H1 (cell line): Measurements from ENCODE around the gene FAM200B. TPM values are rescaled to one million over a fixed set of nuclear protein-coding genes. Genes with fewer than 3 reads are reported as not detected.

Experiments
- CTCF ChIA-PET: fragments of 300-600 bp; sonication (Branson Sonifier 250); formaldehyde crosslinking; loops from one replicate; lab custom pipeline; 2021; ENCODE audit not compliant: partially characterized antibody; lab: Charles Lee
- POLR2A ChIA-PET: fragments of 300-600 bp; sonication (Branson Sonifier 250); formaldehyde crosslinking; loops from one replicate; lab custom pipeline; 2021; ENCODE audit warnings: inconsistent platforms; ENCODE audit not compliant: partially characterized antibody; lab: Charles Lee
- DNase-seq, 2 experiments: peaks; one replicate each; pipeline versions ENCODE4 v3.0.0 to v3.0.0-alpha.2; 2010 to 2022; ENCODE audit warnings: low spot score in 2 of 2, low read depth in 1 of 2, mixed read lengths in 1 of 2
- FAIRE-seq: peaks from 2 replicates; lab custom pipeline; 2011; peaks lifted over from hg19 to GRCh38; lab: Jason Lieb, UNC
- H2AFZ ChIP-seq: 2 replicates; pipeline ENCODE4 v1.8.1; 2012; ENCODE audit warnings: low read length, inconsistent platforms
- H2AK5ac ChIP-seq: 2 replicates; pipeline ENCODE4 v1.6.1; 2013; ENCODE audit warnings: low read depth, low read length
- H2BK120ac ChIP-seq: replicated peaks from 2 replicates; pipeline ENCODE3; 2013; ENCODE audit warnings: low read depth, low read length, inconsistent platforms
- H2BK12ac ChIP-seq: 2 replicates; pipeline ENCODE4 v1.6.1; 2013; ENCODE audit warnings: low read depth, low read length
- H2BK15ac ChIP-seq: 2 replicates; pipeline ENCODE4 v1.6.1; 2013; ENCODE audit warnings: low read length
- H2BK20ac ChIP-seq: 2 replicates; pipeline ENCODE4 v1.6.1; 2013; ENCODE audit warnings: low read length
- H2BK5ac ChIP-seq: 2 replicates; pipeline ENCODE4 v1.6.1; 2013; ENCODE audit warnings: low read depth, low read length
- H3K14ac ChIP-seq: 2 replicates; pipeline ENCODE4 v1.6.1; 2013; ENCODE audit warnings: inconsistent platforms; ENCODE audit not compliant: insufficient read length
- H3K18ac ChIP-seq: 2 replicates; pipeline ENCODE4 v1.6.1; 2013; ENCODE audit warnings: low read length; ENCODE audit errors: extremely low read depth
- H3K23ac ChIP-seq: 2 replicates; pipeline ENCODE4 v1.6.1; 2013; ENCODE audit warnings: inconsistent platforms; ENCODE audit not compliant: insufficient read length
- H3K23me2 ChIP-seq: 2 replicates; pipeline ENCODE4 v1.6.1; 2013; ENCODE audit warnings: low read depth, low read length
- H3K27ac ChIP-seq: 2 replicates; pipeline ENCODE4 v1.6.1; 2011; ENCODE audit warnings: low read depth, low read length, inconsistent platforms
- H3K27me3 ChIP-seq, 4 experiments: replicated peaks in 1 of 4; 1 replicate in 1 of 4; 2 replicates in 3 of 4; pipeline versions ENCODE4 v1.6.1 to v1.8.1; 2011 to 2013; ENCODE audit warnings: low read length in 3 of 4, mild to moderate bottlenecking in 3 of 4, inconsistent platforms in 2 of 4, mixed read lengths in 2 of 4, moderate library complexity in 1 of 4; ENCODE audit not compliant: control insufficient read depth in 3 of 4, insufficient read depth in 3 of 4; ENCODE audit errors: extremely low read depth in 1 of 4
- H3K36me3 ChIP-seq, 4 experiments: 2 replicates each; pipeline versions ENCODE4 v1.6.1 to v1.8.1; 2011 to 2013; ENCODE audit warnings: mild to moderate bottlenecking in 4 of 4, low read length in 3 of 4, moderate library complexity in 2 of 4, control low read depth in 1 of 4, inconsistent platforms in 1 of 4; ENCODE audit not compliant: insufficient read depth in 4 of 4, control insufficient read depth in 2 of 4
- H3K4ac ChIP-seq: replicated peaks from 2 replicates; pipeline ENCODE3; 2013; ENCODE audit warnings: low read length, low read depth, mixed read lengths, inconsistent platforms; ENCODE audit not compliant: insufficient read length
- H3K4me1 ChIP-seq, 4 experiments: replicated peaks in 1 of 4; 1 replicate in 1 of 4; 2 replicates in 3 of 4; pipeline versions ENCODE4 v1.6.1 to v1.8.1; 2011 to 2013; ENCODE audit warnings: low read length in 3 of 4, inconsistent platforms in 2 of 4, mixed read lengths in 1 of 4; ENCODE audit not compliant: insufficient read depth in 4 of 4, control insufficient read depth in 3 of 4
- H3K4me2 ChIP-seq, 2 experiments: 2 replicates each; pipeline versions ENCODE4 v1.6.1 to v1.8.1; 2011 to 2013; ENCODE audit warnings: low read depth in 2 of 2, low read length in 2 of 2, control low read depth in 1 of 2, inconsistent platforms in 1 of 2, mild to moderate bottlenecking in 1 of 2; ENCODE audit not compliant: insufficient read depth in 1 of 2
- H3K4me3 ChIP-seq, 4 experiments: fragments of 200-600, 300-600 bp in 1 of 4; sonication (generic), shearing (Covaris generic), sonication (Bioruptor Twin) in 1 of 4; 2 replicates each; pipeline versions ENCODE4 v1.5.1 to v1.8.1; 2011 to 2016; ENCODE audit warnings: low read length in 4 of 4, low read depth in 3 of 4, control low read depth in 2 of 4, inconsistent platforms in 2 of 4, mild to moderate bottlenecking in 2 of 4, mixed read lengths in 1 of 4, moderate library complexity in 1 of 4; ENCODE audit not compliant: insufficient read depth in 2 of 4; ENCODE audit errors: extremely low read depth in 1 of 4
- H3K56ac ChIP-seq: replicated peaks from 2 replicates; pipeline ENCODE3; 2013; ENCODE audit warnings: low read depth, mild to moderate bottlenecking, mixed read lengths, low read length, inconsistent platforms; ENCODE audit not compliant: insufficient read length
- H3K79me1 ChIP-seq: 2 replicates; pipeline ENCODE4 v1.6.1; 2013; ENCODE audit warnings: low read depth, low read length, control low read depth
- H3K79me2 ChIP-seq, 2 experiments: 2 replicates each; pipeline versions ENCODE4 v1.6.1 to v1.8.1; 2012 to 2013; ENCODE audit warnings: low read length in 2 of 2, mild to moderate bottlenecking in 2 of 2, inconsistent platforms in 1 of 2; ENCODE audit not compliant: insufficient read depth in 2 of 2, control insufficient read depth in 1 of 2
- H3K9ac ChIP-seq, 4 experiments: replicated peaks in 1 of 4; 1 replicate in 1 of 4; 2 replicates in 3 of 4; pipeline versions ENCODE4 v1.6.1 to v1.8.1; 2011 to 2013; ENCODE audit warnings: low read depth in 3 of 4, low read length in 3 of 4, control low read depth in 2 of 4, mild to moderate bottlenecking in 2 of 4, moderate library complexity in 2 of 4, inconsistent platforms in 1 of 4; ENCODE audit errors: extremely low read depth in 1 of 4
- H3K9me3 ChIP-seq, 2 experiments: 2 replicates each; pipeline versions ENCODE4 v1.6.1 to v1.8.1; 2012 to 2013; ENCODE audit warnings: mild to moderate bottlenecking in 2 of 2, moderate library complexity in 2 of 2, control low read depth in 1 of 2, inconsistent platforms in 1 of 2, low read depth in 1 of 2, low read length in 1 of 2, mixed read lengths in 1 of 2; ENCODE audit not compliant: insufficient read depth in 2 of 2
- H4K20me1 ChIP-seq, 2 experiments: replicated peaks in 1 of 2; 2 replicates each; pipeline versions ENCODE3 to v1.8.1; 2011 to 2013; ENCODE audit warnings: inconsistent platforms in 2 of 2, low read length in 2 of 2, mild to moderate bottlenecking in 1 of 2; ENCODE audit not compliant: insufficient read depth in 2 of 2, control insufficient read depth in 1 of 2
- H4K5ac ChIP-seq: 2 replicates; pipeline ENCODE4 v1.6.1; 2013; ENCODE audit warnings: low read length, low read depth, mixed read lengths, inconsistent platforms; ENCODE audit not compliant: insufficient read length
- H4K8ac ChIP-seq: 2 replicates; pipeline ENCODE4 v1.8.0; 2013; ENCODE audit warnings: mild to moderate bottlenecking, moderate library complexity, low read length, inconsistent platforms; ENCODE audit not compliant: insufficient read depth; ENCODE audit errors: extremely low read depth
- H4K91ac ChIP-seq: replicated peaks from 2 replicates; pipeline ENCODE3; 2013; ENCODE audit warnings: low read length, mixed read lengths, inconsistent platforms; ENCODE audit not compliant: insufficient read length
- BCL11A ChIP-seq, 2 experiments: IDR thresholded peaks; one replicate each; pipeline ENCODE4 v1.6.1; 2011; ENCODE audit warnings: low read depth in 2 of 2, low read length in 2 of 2, mild to moderate bottlenecking in 2 of 2
- BRCA1 ChIP-seq: IDR thresholded peaks from 2 replicates; pipeline ENCODE4 v1.6.1; 2012; ENCODE audit warnings: low read depth, low read length, improper control_type of control experiment
- CHD2 ChIP-seq: IDR thresholded peaks from 2 replicates; pipeline ENCODE4 v1.6.1; 2012; ENCODE audit warnings: low read length, improper control_type of control experiment
- GTF2F1 ChIP-seq: IDR thresholded peaks from 2 replicates; pipeline ENCODE4 v1.6.1; 2012; ENCODE audit warnings: low read depth, low read length, improper control_type of control experiment, borderline replicate concordance
- HDAC6 ChIP-seq: IDR thresholded peaks from one replicate; pipeline ENCODE4 v1.7.1; 2012; ENCODE audit warnings: low read depth, mild to moderate bottlenecking, inconsistent platforms, low read length, moderate library complexity
- JUN ChIP-seq: IDR thresholded peaks from 2 replicates; pipeline ENCODE4 v1.6.1; 2011; ENCODE audit warnings: low read depth, mild to moderate bottlenecking, improper control_type of control experiment, low read length
- KDM1A ChIP-seq: fragments of 200-600, 300-600 bp; sonication (generic); IDR thresholded peaks from 2 replicates; pipeline ENCODE4 v1.7.1; 2016; ENCODE audit warnings: mild to moderate bottlenecking, low read length, borderline replicate concordance
- NRF1 ChIP-seq: IDR thresholded peaks from 2 replicates; pipeline ENCODE4 v1.6.1; 2011; ENCODE audit warnings: mild to moderate bottlenecking, low read depth, low read length, improper control_type of control experiment
- POU5F1 ChIP-seq: IDR thresholded peaks from 2 replicates; pipeline ENCODE4 v1.6.1; 2011; ENCODE audit warnings: low read depth, mild to moderate bottlenecking, low read length, moderate library complexity
- RAD21 ChIP-seq, 2 experiments: IDR thresholded peaks in 1 of 2; conservative IDR thresholded peaks in 1 of 2; 2 replicates each; pipeline ENCODE4 v1.6.1; 2011; ENCODE audit warnings: low read depth in 2 of 2, low read length in 2 of 2, improper control_type of control experiment in 1 of 2, inconsistent platforms in 1 of 2, mild to moderate bottlenecking in 1 of 2, moderate library complexity in 1 of 2
- RFX5 ChIP-seq: IDR thresholded peaks from 2 replicates; pipeline ENCODE4 v1.6.1; 2011; ENCODE audit warnings: low read depth, low read length, improper control_type of control experiment, borderline replicate concordance
- SIRT6 ChIP-seq: IDR thresholded peaks from one replicate; pipeline ENCODE4 v1.7.1; 2012; ENCODE audit warnings: low read length, inconsistent platforms
- TAF1 ChIP-seq: IDR thresholded peaks from 2 replicates; pipeline ENCODE4 v1.6.1; 2011; ENCODE audit warnings: mild to moderate bottlenecking, low read depth, low read length
- WGBS, 2 experiments: shearing (Covaris generic) in 1 of 2; methylation state at CpG; one replicate each; pipeline versions ENCODE4 v1.1.6 to v1.1.7; 2013 to 2015; ENCODE audit warnings: low lambda C conversion rate in 2 of 2, mixed read lengths in 2 of 2, inconsistent platforms in 1 of 2, low coverage in 1 of 2, missing lambda C conversion rate in 1 of 2; ENCODE audit not compliant: insufficient replicate concordance in 2 of 2, insufficient coverage in 1 of 2, insufficient read length in 1 of 2; ENCODE audit errors: extremely low coverage in 1 of 2, missing lambda C conversion rate in 1 of 2; 5-methylcytosine and 5-hydroxymethylcytosine counted together
- polyA plus RNA-seq, 7 experiments: library from polyadenylated mRNA; depleted of rRNA in 3 of 7; stranded (reverse) in 5 of 7; unstranded in 2 of 7; fragments of >200 nt in 5 of 7; fragments of 200-250 nt in 2 of 7; gene quantifications; 1 replicate in 5 of 7; 2 replicates in 1 of 7; 4 replicates in 1 of 7; pipeline versions ENCODE4 v1.2.1 to v1.2.3, GENCODE V29; 2011 to 2013; ENCODE audit warnings: missing spikeins in 2 of 7, mixed read lengths in 2 of 7
- total RNA-seq: library from RNA; stranded (reverse); fragmentation: NEBNext Ultra II Directional; extraction: Animal tissue kit (Norgen Biotek cat#: 25700); gene quantifications from 2 replicates; pipeline ENCODE4 v1.2.1, GENCODE V29; 2021
- TF ChIP-seq, protein P1 (sequence below): IDR thresholded peaks from 2 replicates; pipeline ENCODE4 v1.6.1; 2011; ENCODE audit warnings: low read depth, mild to moderate bottlenecking, low read length; ENCODE audit not compliant: insufficient read depth

FAM200B gene
- total and polyA plus RNA-seq, 2 of the 8 experiments (the other 6 are each of a cell fraction or from before 2014, with no cell fraction given): 10.7 to 23.7 TPM

- no peak overlapping the region for H3K4me2 ChIP-seq
- no peak for DNase-seq
- TF ChIP-seq CHD2 (no peak), POU5F1 (no peak), SIRT6 (no peak), RAD21 (IDR thresholded peaks at IDR 0.05 in 1 of 2, conservative IDR thresholded peaks at IDR 0.05 in 1 of 2; ENCODE audit: low read depth in 2 of 2, low read length in 2 of 2) (no peak), RFX5 (no peak), TAF1 (no peak), BCL11A (IDR thresholded peaks at IDR 0.05; ENCODE audit: low read depth in 2 of 2, low read length in 2 of 2) (no peak), JUN (no peak), GTF2F1 (no peak), BRCA1 (no peak), NRF1 (no peak), HDAC6 (no peak), KDM1A (no peak)
- TF ChIP-seq, protein P1, sequence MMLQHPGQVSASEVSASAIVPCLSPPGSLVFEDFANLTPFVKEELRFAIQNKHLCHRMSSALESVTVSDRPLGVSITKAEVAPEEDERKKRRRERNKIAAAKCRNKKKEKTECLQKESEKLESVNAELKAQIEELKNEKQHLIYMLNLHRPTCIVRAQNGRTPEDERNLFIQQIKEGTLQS: no peak
Observed at GRCh38 chr4:15714141-15714540, 32.5 kb downstream of the FAM200B start.

More at GRCh38 chr4:15714141-15714540, 32.5 kb downstream of the FAM200B start:
- Histone ChIP-seq H3K36me3 (no peaks in the 10 kb centered on the region), H2BK5ac (no peak overlapping the region), H3K9ac (no peak overlapping the region), H3K9me3 (no peaks in the 10 kb centered on the region), H2AFZ (no peak overlapping the region), H4K5ac (no peak overlapping the region), H3K4ac (no peak overlapping the region), H3K4me3 (no peak overlapping the region), H4K8ac (no peak overlapping the region), H4K20me1 (no peaks in the 10 kb centered on the region), H3K56ac (no peak overlapping the region), H3K14ac (no peak overlapping the region), H4K91ac (no peak overlapping the region), H3K23ac (no peak overlapping the region), H3K27me3 (peaks cover 0 to 1% (median 0%) of the 10 kb centered on the region in 4 experiments; a peak in 1 of 7 replicates), H3K23me2 (no peaks in the 10 kb centered on the region), H3K27ac (no peak overlapping the region), H2BK12ac (no peak overlapping the region), H3K4me1 (no peaks in the 10 kb centered on the region), H3K79me2 (no peaks in the 10 kb centered on the region), H2BK120ac (no peak overlapping the region), H3K18ac (no peak overlapping the region), H2BK20ac (no peak overlapping the region), H3K79me1 (no peaks in the 10 kb centered on the region), H2AK5ac (no peak overlapping the region), H2BK15ac (no peak overlapping the region)
- WGBS, 2 experiments: 78% methylated on average over 1 of the region's 1 CpG; no CpG with 5 or more reads in 1 of the 2 experiments
- FAIRE-seq: no peak
- CTCF ChIA-PET: no interaction called here
- POLR2A ChIA-PET: no interaction called here
